Hypothalamus (tissue), 51 donors: Measurements from ENCODE around the gene EPOP.
"Not testable (repeated sequence)": the region's sequence is repeated elsewhere in the genome, so short reads cannot be mapped to it uniquely, and the experiment has no call there.

Source experiments
- DNase-seq, 51 donors: peaks; one replicate each; lab custom pipeline; 2025; lab: John Stamatoyannopoulos, UW

The EPOP gene

DNA sequence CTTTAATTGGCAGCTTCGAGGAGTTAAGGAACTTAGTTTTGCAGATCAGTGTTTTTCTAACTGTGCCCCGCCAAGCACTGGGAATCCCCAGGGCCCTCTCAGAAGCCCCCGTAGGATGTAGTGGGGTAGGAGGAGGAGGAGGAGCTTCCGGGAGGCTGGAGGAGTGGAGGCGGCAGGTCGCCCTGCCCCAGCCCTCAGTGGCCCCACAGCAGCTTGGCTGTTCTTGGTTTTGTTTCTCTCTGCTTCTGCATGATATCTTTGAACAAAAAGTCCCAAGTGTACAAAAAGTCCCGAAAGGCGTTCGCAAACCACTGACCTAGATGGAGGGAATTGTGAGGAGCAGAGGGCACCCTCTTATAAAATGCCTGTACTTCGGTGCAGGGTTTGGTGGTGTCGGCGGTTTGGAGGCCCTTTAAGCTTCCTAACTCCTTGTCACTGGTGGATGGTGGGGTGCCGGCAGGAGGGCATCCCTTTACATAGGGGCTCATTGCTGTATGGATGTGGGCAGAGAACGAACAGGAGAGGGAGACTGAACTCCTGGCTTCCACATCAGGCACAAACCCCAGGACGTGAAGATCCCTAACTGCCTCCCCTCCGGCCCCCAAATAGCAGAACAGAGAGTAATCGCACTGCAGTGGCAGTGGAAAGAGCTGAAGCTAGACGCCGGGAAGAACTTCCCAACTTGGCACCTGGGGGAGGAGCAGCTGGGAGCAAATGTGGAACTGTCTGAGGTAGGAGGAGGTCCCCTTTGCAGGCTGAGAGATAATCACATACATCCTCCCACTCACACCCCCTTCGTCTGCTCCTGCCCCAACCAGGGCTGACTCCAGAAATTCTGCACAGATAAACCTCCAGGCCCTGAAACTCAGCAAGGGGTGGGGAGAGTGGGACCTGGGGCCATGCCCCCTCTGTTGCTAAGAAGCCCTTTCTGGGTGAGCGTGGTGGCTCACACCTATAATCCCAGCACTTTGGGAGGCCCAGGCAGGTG is 20.1 kb downstream of the EPOP start:
- DNase-seq, result no peak

DNA sequence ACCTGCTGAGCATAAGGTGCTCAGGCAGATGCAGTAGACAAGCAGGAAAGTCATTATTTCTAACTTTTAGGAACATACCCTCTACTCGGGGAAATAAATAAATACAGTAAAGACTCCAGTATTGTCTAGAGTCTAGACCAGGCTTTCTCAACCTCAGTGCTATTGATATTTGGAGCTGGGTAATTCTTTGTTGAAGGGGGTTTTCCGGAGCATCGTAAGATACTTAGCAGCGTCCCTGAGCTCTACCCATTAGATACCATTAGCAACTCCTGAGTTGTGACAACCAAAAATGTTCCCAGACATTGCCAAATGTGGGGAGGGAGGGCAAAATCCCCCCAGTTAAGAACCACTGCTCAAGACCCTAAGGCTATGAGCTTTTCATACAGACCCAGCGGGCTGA is 21.1 kb downstream of the EPOP start:
- no peak for DNase-seq

DNA sequence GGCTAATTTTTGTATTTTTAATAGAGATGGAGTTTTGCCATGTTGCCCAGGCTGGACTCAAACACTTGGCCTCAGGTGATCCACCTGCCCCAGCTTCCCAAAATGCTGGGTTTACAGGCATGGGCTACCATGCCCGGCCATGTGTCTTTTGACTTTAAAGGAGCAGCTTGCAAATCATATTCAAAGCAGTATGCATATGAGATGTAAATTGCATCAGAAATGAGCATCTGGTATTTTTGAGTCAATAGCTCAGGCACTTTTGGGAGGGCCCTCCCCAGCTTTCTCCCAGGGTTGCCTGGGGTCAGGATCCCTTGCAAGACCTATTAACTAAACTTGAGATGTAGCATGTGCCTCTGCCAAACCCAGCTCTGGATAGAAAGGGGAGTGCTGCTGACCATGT is 21.5 kb downstream of the EPOP start:
- no peak for DNase-seq

DNA sequence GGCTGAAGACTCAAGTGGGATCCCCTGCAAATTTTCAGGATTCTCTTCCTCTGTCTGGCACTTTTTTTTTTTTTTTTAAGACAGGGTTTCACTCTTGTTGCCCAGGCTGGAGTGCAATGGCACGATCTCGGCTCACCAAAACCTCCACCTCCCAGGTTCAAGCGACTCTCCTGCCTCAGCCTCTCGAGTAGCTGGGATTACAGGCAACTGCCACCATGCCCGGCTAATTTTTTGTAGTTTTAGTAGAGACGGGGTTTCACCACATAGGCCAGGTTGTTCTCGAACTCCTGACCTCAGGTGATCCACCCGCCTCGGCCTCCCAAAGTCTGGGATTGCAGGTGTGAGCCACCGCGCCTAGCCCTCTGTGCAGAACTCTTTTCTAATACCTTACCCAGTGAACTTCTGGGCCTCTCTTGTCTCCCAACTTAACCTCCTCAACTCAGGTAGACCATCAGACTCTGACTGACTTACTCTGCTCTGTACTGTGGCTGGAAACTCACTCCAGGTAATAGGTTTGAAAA is 24.0 kb downstream of the EPOP start:
- DNase-seq, result not testable (repeated sequence)

DNA sequence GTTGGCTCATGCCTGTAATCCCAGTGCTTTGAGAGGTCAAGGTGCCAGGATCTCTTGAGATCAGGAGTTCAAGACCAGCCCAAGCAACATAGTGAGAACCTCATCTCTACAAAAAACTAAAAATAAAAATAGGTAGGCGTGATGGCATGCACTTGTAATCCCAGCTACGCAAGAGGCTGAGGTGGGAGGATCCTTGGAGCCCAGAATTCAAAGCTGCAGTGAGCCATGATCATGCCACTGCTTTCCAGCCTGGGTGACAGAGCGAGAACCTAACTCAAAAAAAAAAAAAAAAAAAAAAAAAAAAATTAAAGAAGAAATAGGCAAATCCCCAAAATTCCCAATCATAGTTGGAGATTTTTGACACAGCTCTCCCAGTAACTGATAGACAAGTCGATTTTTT is 36.8 kb downstream of the EPOP start:
- no peak for DNase-seq

DNA sequence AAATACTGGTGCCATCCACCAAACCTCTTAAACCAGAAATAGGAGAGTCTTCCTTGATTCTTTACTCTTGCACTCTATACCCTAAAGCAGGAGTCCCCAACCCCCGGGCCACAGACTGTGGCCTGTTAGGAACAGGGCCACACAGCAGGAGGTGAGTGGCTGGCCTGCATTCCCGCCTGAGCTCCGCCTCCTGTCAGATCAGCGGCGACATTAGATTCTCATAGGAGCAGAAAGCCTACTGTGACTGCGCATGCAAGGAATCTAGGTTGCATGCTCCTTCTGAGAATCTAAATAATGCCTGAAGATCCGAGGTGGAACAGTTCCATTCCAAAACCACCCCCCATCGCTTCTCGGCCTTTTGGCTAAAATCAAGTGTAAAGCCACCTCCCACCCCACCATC is 38.7 kb downstream of the EPOP start:
- no peak for DNase-seq

DNA sequence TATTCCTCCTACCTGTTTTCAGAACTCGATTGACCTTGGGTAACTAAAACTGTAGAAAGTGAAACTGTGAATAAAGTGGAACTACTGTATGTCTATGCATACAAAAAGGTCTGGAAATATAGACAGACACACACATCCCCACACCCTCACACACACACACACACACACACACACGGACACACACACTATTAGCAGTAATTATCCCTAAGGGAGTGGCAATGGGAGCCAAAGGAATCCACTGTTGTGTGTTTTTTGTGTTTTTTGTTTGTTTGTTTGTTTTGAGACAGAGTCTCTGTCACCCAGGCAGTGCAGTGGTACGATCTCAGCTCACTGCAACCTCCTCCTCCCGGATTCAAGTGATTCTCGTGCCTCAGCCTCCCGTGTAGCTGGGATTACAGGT is 42.4 kb downstream of the EPOP start:
- no peak for DNase-seq

DNA sequence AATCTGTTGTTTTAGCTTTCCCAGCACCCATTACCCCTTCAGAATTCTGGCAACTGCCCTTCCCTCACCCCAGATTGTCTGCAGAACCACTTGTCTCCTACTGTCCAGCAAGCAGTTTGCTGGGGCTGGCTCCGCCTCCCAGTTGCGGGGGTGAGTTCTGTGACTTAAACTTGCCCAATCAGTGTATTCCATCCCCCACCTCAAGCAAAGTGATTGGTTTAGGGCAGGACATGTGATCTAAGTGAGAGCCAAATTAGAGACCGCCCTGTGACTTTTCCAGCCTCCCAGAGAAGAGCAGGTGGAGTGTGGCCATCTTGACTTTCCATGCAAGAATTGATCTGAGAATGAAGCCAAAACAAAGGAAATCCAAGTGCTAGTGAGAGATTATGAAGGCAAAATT is 46.3 kb downstream of the EPOP start:
- no peak for DNase-seq

DNA sequence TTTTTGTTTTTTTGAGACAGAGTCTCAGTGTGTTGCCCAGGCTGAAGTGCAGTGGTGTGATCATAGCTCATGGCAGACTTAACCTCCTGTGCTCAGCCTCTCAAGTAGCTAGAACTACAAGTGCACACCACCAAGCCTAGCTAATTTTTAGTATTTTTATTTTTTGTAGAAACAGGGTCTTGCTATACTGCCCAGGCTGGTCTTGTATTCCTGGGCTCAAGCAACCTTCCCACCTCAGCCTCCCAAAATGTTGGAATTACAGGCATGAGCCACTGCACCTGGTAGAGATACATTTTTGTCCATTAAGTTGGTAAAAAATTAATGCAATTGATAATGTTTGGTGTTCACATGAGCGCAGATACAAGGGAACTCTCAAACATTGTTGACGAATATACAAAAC is 46.8 kb downstream of the EPOP start:
- DNase-seq, result no peak

DNA sequence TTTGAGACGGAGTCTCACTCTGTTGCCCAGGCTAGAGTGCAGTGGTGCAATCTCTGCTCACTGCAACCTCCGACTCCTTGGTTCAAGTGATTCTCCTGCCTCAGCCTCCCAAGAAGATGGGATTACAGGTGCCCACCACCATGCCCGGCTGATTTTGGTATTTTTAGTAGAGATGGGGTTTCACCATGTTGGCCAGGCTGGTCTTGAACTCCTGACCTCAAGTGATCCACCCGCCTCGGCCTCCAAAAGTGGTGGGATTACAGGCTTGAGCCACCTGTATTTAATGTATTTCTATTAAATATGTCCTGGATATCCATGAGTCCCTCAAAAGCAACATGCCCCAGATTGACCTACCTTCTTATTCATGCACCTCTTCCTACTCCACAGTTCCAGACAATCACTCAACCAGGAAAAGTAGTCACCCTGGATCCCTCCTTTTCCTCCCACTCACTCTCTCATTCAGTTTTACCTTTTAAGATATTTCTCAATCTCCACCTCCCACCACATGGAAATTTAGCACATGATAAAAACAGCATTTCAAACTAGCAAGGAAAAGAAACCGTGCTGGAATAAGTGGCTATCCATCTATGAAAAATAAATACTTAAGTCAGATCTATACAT is 48.0 kb downstream of the EPOP start:
- DNase-seq, result not testable (repeated sequence)

DNA sequence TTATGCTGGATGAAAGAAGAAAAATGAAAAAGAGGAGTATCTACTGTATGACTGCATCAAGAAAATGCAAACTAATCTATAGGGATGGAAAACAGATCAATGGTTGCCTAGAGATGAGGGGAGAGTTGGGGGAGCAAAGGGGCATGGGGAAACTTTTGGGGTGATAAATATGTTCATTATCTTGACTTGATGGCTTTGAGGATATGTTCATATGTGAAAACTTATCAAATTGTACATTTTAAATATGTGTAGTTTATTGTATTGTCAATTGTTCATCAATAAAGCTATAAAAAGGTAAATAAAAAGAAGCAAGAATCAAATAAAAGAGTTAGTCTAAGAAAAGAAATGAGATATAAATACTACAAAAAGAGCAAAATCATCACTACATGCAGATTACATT is 49.3 kb downstream of the EPOP start:
- no peak for DNase-seq

DNA sequence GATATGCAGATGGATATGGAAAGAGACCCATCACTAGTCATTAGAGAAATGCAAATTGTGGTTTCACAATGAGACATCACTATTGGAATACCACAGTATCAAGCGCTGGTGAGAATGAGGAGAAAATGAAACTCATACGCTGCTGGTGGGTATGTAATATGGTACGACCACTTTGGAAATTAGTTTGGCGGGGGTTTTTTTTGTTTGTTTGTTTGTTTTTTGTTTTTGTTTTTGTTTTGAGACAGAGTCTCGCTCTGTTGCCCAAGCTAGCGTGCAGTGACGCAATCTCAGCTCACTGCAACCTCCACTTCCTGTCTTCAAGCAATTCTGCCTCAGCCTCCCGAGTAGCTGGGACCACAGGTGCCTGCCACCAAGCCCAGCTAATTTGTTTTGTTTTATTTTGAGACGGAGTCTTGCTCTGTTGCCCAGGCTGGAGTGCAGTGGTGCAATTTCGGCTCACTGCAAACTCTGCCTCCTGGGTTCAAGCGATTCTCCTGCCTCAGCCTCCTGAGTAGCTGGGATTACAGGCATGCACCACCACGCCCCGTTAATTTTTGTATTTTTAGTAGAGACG is 49.9 kb downstream of the EPOP start:
- not testable (repeated sequence) for DNase-seq
